ENCODE results near the gene CELA2B. TPM values are rescaled to one million over a fixed set of nuclear protein-coding genes. Genes with fewer than 3 reads are reported as not detected.

CELA2B gene
- total and polyA plus RNA-seq, 2 donors (not counting 1 experiment from before 2014, with no cell fraction given): not detected

DNA sequence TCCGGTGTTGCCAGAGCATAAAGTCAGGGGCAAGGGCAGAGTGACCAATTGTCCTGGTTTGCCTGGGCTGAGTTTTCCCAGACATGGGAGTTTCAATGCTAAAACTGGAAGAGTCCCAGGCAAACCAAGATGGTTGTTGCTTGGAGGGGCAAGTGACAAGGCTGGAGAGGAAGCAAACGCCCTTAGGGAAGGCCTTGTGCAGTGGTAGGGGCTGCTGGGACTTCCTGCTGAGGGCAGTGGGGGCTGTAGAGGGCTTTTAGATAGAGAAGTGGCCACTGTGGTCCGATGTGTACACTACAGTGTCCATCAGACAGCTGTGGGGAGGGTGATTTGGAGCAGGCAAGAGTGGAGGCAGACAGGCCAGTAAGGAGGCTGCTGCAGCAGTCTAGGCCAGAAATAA, 26.3 kb upstream of the CELA2B start:
- Histone ChIP-seq H2AFZ (ENCODE audit: low read length) (no peak overlapping the region), H3K9me3 (ENCODE audit: control insufficient read depth, insufficient read depth, low read depth, low read length) (no peaks in the 10 kb centered on the region), H3K9ac (ENCODE audit: insufficient read depth, low read length) (no peak overlapping the region), H3K4me2 (ENCODE audit: extremely low read depth, insufficient read depth, low read length) (no peak overlapping the region), H3K27ac (ENCODE audit: insufficient read depth, low read length) (no peak overlapping the region), H3K27me3 (ENCODE audit: control insufficient read depth, insufficient read depth, low read length) (peaks cover under 1% of the 10 kb centered on the region), H3K36me3 (ENCODE audit: control insufficient read depth, insufficient read depth, low read length) (no peaks in the 10 kb centered on the region), H3K4me3 (replicated peaks in 1 of 4; ENCODE audit: control extremely low read depth in 1 of 4, insufficient read depth in 1 of 4, low read depth in 3 of 4, low read length in 4 of 4) (no peak overlapping the region), H4K20me1 (ENCODE audit: control insufficient read depth, extremely low read depth, insufficient read depth, low read length) (no peaks in the 10 kb centered on the region), H3K4me1 (ENCODE audit: control insufficient read depth, extremely low read depth, insufficient read depth, low read length) (peaks cover 3% of the 10 kb centered on the region), H3K79me2 (ENCODE audit: control insufficient read depth, insufficient read depth, low read length) (no peaks in the 10 kb centered on the region)
- TF ChIP-seq CTCF (conservative IDR thresholded peaks at IDR 0.05 in 1 of 2, IDR thresholded peaks at IDR 0.05 in 1 of 2; ENCODE audit: low read depth in 1 of 2, low read length in 2 of 2): no peak
- no peak for TF ChIP-seq EZH2 (IDR thresholded peaks at IDR 0.05; ENCODE audit: low read length, missing control alignments)
- DNase-seq (ENCODE audit: low read depth in 2 of 2): no peak

DNA sequence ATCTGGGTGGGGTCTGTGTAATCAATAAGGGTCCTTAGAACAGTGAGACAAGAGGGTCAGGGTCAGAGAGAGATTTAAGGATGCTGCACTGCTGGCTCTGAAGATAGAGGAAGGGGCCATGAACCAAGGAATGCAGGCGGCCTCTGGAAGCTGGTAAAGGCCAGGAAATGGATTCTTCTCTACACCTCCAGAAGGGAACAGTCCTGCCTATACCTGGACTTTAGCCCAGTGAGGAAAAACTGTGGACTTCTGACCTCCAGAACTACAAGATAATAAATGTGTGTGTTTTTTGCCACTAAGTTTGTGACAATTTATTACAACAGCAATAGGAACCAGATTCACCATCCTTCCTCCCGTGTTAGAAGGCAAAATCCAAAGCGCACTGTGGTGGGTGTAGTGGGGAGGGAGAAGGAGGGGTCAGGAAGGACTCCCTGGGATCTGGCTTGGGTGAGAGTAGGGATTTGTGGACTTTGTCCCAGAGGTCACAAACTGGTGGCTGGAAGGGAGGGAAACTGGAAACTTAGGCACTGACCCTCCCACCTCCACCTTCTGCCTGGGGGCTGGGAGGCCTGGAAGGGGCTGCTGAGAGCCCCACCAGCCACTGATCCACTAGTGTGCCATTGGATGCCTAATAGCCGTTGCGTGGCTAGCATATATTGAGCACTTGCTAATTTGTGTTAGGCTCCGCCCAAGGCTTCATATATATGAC, 24.7 kb upstream of the CELA2B start:
- H2AFZ ChIP-seq (ENCODE audit: low read length): no peak overlapping the region
- no peaks in the 10 kb centered on the region for H3K27me3 ChIP-seq (ENCODE audit: control insufficient read depth, insufficient read depth, low read length)
- H3K4me3 ChIP-seq (replicated peaks in 1 of 4; ENCODE audit: control extremely low read depth in 1 of 4, insufficient read depth in 1 of 4, low read depth in 3 of 4, low read length in 4 of 4): no peak overlapping the region
- no peak overlapping the region for H3K27ac ChIP-seq (ENCODE audit: insufficient read depth, low read length)
- TF ChIP-seq EZH2 (IDR thresholded peaks at IDR 0.05; ENCODE audit: low read length, missing control alignments) (no peak), CTCF (conservative IDR thresholded peaks at IDR 0.05 in 1 of 2, IDR thresholded peaks at IDR 0.05 in 1 of 2; ENCODE audit: low read depth in 1 of 2, low read length in 2 of 2) (no peak)
- no peaks in the 10 kb centered on the region for H4K20me1 ChIP-seq (ENCODE audit: control insufficient read depth, extremely low read depth, insufficient read depth, low read length)
- H3K9ac ChIP-seq (ENCODE audit: insufficient read depth, low read length): no peak overlapping the region
- no peak for DNase-seq (ENCODE audit: low read depth in 2 of 2)
- H3K79me2 ChIP-seq (ENCODE audit: control insufficient read depth, insufficient read depth, low read length): no peaks in the 10 kb centered on the region
- no peaks in the 10 kb centered on the region for H3K9me3 ChIP-seq (ENCODE audit: control insufficient read depth, insufficient read depth, low read depth, low read length)
- H3K36me3 ChIP-seq (ENCODE audit: control insufficient read depth, insufficient read depth, low read length): no peaks in the 10 kb centered on the region
- no peak overlapping the region for H3K4me2 ChIP-seq (ENCODE audit: extremely low read depth, insufficient read depth, low read length)
- H3K4me1 ChIP-seq (ENCODE audit: control insufficient read depth, extremely low read depth, insufficient read depth, low read length): peaks cover 3% of the 10 kb centered on the region

GRCh38 chr1:15452216-15452615, 23.7 kb upstream of the CELA2B start:
- Histone ChIP-seq H3K27me3 (ENCODE audit: control insufficient read depth, insufficient read depth, low read length) (no peaks in the 10 kb centered on the region), H3K79me2 (ENCODE audit: control insufficient read depth, insufficient read depth, low read length) (no peaks in the 10 kb centered on the region), H3K9ac (ENCODE audit: insufficient read depth, low read length) (no peak overlapping the region), H3K4me1 (ENCODE audit: control insufficient read depth, extremely low read depth, insufficient read depth, low read length) (peaks cover 3% of the 10 kb centered on the region), H4K20me1 (ENCODE audit: control insufficient read depth, extremely low read depth, insufficient read depth, low read length) (no peaks in the 10 kb centered on the region), H3K4me3 (replicated peaks in 1 of 4; ENCODE audit: control extremely low read depth in 1 of 4, insufficient read depth in 1 of 4, low read depth in 3 of 4, low read length in 4 of 4) (no peak overlapping the region), H3K9me3 (ENCODE audit: control insufficient read depth, insufficient read depth, low read depth, low read length) (no peaks in the 10 kb centered on the region), H3K36me3 (ENCODE audit: control insufficient read depth, insufficient read depth, low read length) (no peaks in the 10 kb centered on the region), H3K4me2 (ENCODE audit: extremely low read depth, insufficient read depth, low read length) (no peak overlapping the region), H3K27ac (ENCODE audit: insufficient read depth, low read length) (no peak overlapping the region), H2AFZ (ENCODE audit: low read length) (no peak overlapping the region)
- TF ChIP-seq CTCF (conservative IDR thresholded peaks at IDR 0.05 in 1 of 2, IDR thresholded peaks at IDR 0.05 in 1 of 2; ENCODE audit: low read depth in 1 of 2, low read length in 2 of 2) (no peak), EZH2 (IDR thresholded peaks at IDR 0.05; ENCODE audit: low read length, missing control alignments) (no peak)
- no peak for DNase-seq (ENCODE audit: low read depth in 2 of 2)

Measured in fibroblast of lung (primary cell).